HepG2 (cell line): ENCODE results near the gene CD151. TPM values are rescaled to one million over a fixed set of nuclear protein-coding genes. Genes with fewer than 3 reads are reported as not detected.

Experiments
- ARID2 ChIP-seq: sonication (generic); formaldehyde crosslinking; IDR thresholded peaks from 2 replicates; pipeline ENCODE4 v1.8.1; 2022; ENCODE audit warnings: mild to moderate bottlenecking, missing genetic modification reagents, borderline replicate concordance
- ATAD3A ChIP-seq: sonication (generic); formaldehyde crosslinking; IDR thresholded peaks from 2 replicates; pipeline ENCODE4 v1.4.0; 2020; ENCODE audit warnings: missing genetic modification reagents
- CBFB ChIP-seq: sonication (generic); formaldehyde crosslinking; IDR thresholded peaks from 2 replicates; pipeline ENCODE4 v1.4.0; 2020; ENCODE audit warnings: missing genetic modification reagents
- E2F1 ChIP-seq: sonication (generic); formaldehyde crosslinking; IDR thresholded peaks from 2 replicates; pipeline ENCODE4 v1.5.0; 2020; ENCODE audit warnings: missing genetic modification reagents
- GFI1 ChIP-seq: sonication (generic); formaldehyde crosslinking; IDR thresholded peaks from 2 replicates; pipeline ENCODE4 v1.5.0; 2020; ENCODE audit warnings: missing genetic modification reagents, mild to moderate bottlenecking, borderline replicate concordance
- GTF2F1 ChIP-seq: fragments of 150-350 bp; IDR thresholded peaks from 2 replicates; pipeline ENCODE4 v1.6.1; 2014; ENCODE audit warnings: low read length
- MATR3 ChIP-seq: sonication (generic); formaldehyde crosslinking; IDR thresholded peaks from 2 replicates; pipeline ENCODE4 v1.4.0; 2020; ENCODE audit warnings: missing genetic modification reagents
- MBNL3 ChIP-seq: fragments of 250-450 bp; sonication (Bioruptor Pico); conservative IDR thresholded peaks from 2 replicates; pipeline ENCODE4 v1.8.0; 2022; ENCODE audit warnings: mild to moderate bottlenecking, inconsistent platforms
- MTA3 ChIP-seq: sonication (generic); formaldehyde crosslinking; IDR thresholded peaks from 2 replicates; pipeline ENCODE4 v1.4.0; 2020; ENCODE audit warnings: missing genetic modification reagents
- MYPOP ChIP-seq: sonication (generic); formaldehyde crosslinking; IDR thresholded peaks from 2 replicates; pipeline ENCODE4 v1.8.1; 2023; ENCODE audit warnings: mild to moderate bottlenecking, moderate library complexity, missing genetic modification reagents
- NCOA2 ChIP-seq: sonication (generic); formaldehyde crosslinking; IDR thresholded peaks from 2 replicates; pipeline ENCODE4 v1.8.0; 2022; ENCODE audit warnings: inconsistent platforms
- NFIB ChIP-seq: sonication (generic); formaldehyde crosslinking; IDR thresholded peaks from 2 replicates; pipeline ENCODE4 v1.9.0; 2021; ENCODE audit warnings: missing genetic modification reagents, mild to moderate bottlenecking, borderline replicate concordance
- PAWR ChIP-seq: sonication (generic); formaldehyde crosslinking; IDR thresholded peaks from 2 replicates; pipeline ENCODE4 v1.4.0; 2020; ENCODE audit warnings: missing genetic modification reagents, mild to moderate bottlenecking, borderline replicate concordance
- PHF20 ChIP-seq: sonication (generic); formaldehyde crosslinking; IDR thresholded peaks from 2 replicates; pipeline ENCODE4 v1.5.0; 2020; ENCODE audit warnings: mild to moderate bottlenecking, missing genetic modification reagents
- PHF8 ChIP-seq: sonication (generic); formaldehyde crosslinking; IDR thresholded peaks from 2 replicates; pipeline ENCODE4 v1.5.0; 2020; ENCODE audit warnings: missing genetic modification reagents
- RARG ChIP-seq: sonication (generic); formaldehyde crosslinking; IDR thresholded peaks from 2 replicates; pipeline ENCODE4 v1.4.0; 2020; ENCODE audit warnings: low read depth, mild to moderate bottlenecking, missing genetic modification reagents
- SETDB1 ChIP-seq: sonication (generic); formaldehyde crosslinking; IDR thresholded peaks from 2 replicates; pipeline ENCODE4 v1.5.1; 2020; ENCODE audit warnings: missing genetic modification reagents, mild to moderate bottlenecking, borderline replicate concordance
- TEAD2 ChIP-seq: sonication (generic); formaldehyde crosslinking; IDR thresholded peaks from 2 replicates; pipeline ENCODE4 v1.9.0; 2021; ENCODE audit warnings: missing genetic modification reagents
- WIZ ChIP-seq: sonication (generic); formaldehyde crosslinking; IDR thresholded peaks from 2 replicates; pipeline ENCODE4 v1.5.1; 2020; ENCODE audit warnings: mild to moderate bottlenecking, missing genetic modification reagents
- ZBTB37 ChIP-seq: sonication (generic); formaldehyde crosslinking; IDR thresholded peaks from 2 replicates; pipeline ENCODE4 v1.4.0; 2020; ENCODE audit warnings: mild to moderate bottlenecking, missing genetic modification reagents
- ZFP41 ChIP-seq: sonication (generic); formaldehyde crosslinking; IDR thresholded peaks from 2 replicates; pipeline ENCODE4 v1.4.0; 2020; ENCODE audit warnings: mild to moderate bottlenecking, missing genetic modification reagents, borderline replicate concordance
- ZNF274 ChIP-seq: sonication (generic); formaldehyde crosslinking; IDR thresholded peaks from 2 replicates; pipeline ENCODE4 v1.5.1; 2020; ENCODE audit warnings: mild to moderate bottlenecking, missing genetic modification reagents
- ZNF550 ChIP-seq: sonication (generic); formaldehyde crosslinking; IDR thresholded peaks from 2 replicates; pipeline ENCODE4 v1.4.0; 2020; ENCODE audit warnings: mild to moderate bottlenecking, missing genetic modification reagents, borderline replicate concordance
- ZNF563 ChIP-seq: sonication (generic); formaldehyde crosslinking; IDR thresholded peaks from 2 replicates; pipeline ENCODE4 v1.8.0; 2022; ENCODE audit warnings: mild to moderate bottlenecking, moderate library complexity, missing genetic modification reagents
- ZNF737 ChIP-seq: sonication (generic); formaldehyde crosslinking; IDR thresholded peaks from 2 replicates; pipeline ENCODE4 v1.5.0; 2020; ENCODE audit warnings: missing genetic modification reagents, mild to moderate bottlenecking, borderline replicate concordance
- ZNF747 ChIP-seq: sonication (generic); formaldehyde crosslinking; IDR thresholded peaks from 2 replicates; pipeline ENCODE4 v1.8.1; 2023; ENCODE audit warnings: missing genetic modification reagents, mild to moderate bottlenecking, borderline replicate concordance
- ZSCAN30 ChIP-seq: sonication (generic); formaldehyde crosslinking; IDR thresholded peaks from 2 replicates; pipeline ENCODE4 v1.5.0; 2020; ENCODE audit warnings: mild to moderate bottlenecking, missing genetic modification reagents
- ZSCAN31 ChIP-seq: sonication (generic); formaldehyde crosslinking; IDR thresholded peaks from 2 replicates; pipeline ENCODE4 v1.5.0; 2020; ENCODE audit warnings: low read depth, mild to moderate bottlenecking, missing genetic modification reagents
- polyA plus RNA-seq, 8 experiments: library from polyadenylated mRNA; depleted of rRNA in 3 of 8; stranded (reverse) in 7 of 8; unstranded in 1 of 8; fragments of >200 nt; fragmentation: Illumina TruSeq in 4 of 8; extraction: Trizol in 4 of 8; gene quantifications; 2 replicates each; pipeline versions ENCODE4 v1.2.1 to v1.2.3, GENCODE V29; 2011 to 2016; ENCODE audit warnings: low read depth in 4 of 8, missing spikeins in 1 of 8, mixed read lengths in 1 of 8; ENCODE audit not compliant: insufficient read depth in 1 of 8
- total RNA-seq, 5 experiments: library from RNA; depleted of rRNA; stranded (reverse); fragments of >200 nt; fragmentation: Illumina TruSeq; extraction: Trizol; gene quantifications; 2 replicates each; pipeline ENCODE4 v1.2.3, GENCODE V29; 2016; ENCODE audit warnings: low read depth in 1 of 5

The CD151 gene
- total and polyA plus RNA-seq, 2 of the 13 experiments (the other 11 are each of a cell fraction or from before 2014, with no cell fraction given), result 125 to 197 TPM

- no peak for TF ChIP-seq SETDB1 (CRISPR knock-in tag)
- no peak for TF ChIP-seq ZSCAN30 (CRISPR knock-in tag)
- TF ChIP-seq ZNF550 (CRISPR knock-in tag), result no peak
- 0 out of 2 replicates have a peak, but pooled peaks have one; percentile 35 for TF ChIP-seq PAWR (CRISPR knock-in tag)
- TF ChIP-seq ATAD3A (CRISPR knock-in tag), result no peak
- TF ChIP-seq GTF2F1, result no peak
- peak; percentile 19; the same call in 1 of the 2 replicates for TF ChIP-seq NCOA2 (CRISPR knock-in tag)
- peak; percentile 79; the same call in 1 of the 2 replicates for TF ChIP-seq CBFB (CRISPR knock-in tag)
- TF ChIP-seq WIZ (CRISPR knock-in tag), result no peak
- peak; percentile 79 for TF ChIP-seq ZSCAN31 (CRISPR knock-in tag)
- TF ChIP-seq MTA3, result no peak
- TF ChIP-seq MBNL3 (CRISPR knock-in tag), result no peak
- no peak for TF ChIP-seq RARG (CRISPR knock-in tag)
- no peak for TF ChIP-seq NFIB
- no peak for TF ChIP-seq GFI1 (CRISPR knock-in tag)
- TF ChIP-seq E2F1 (CRISPR knock-in tag), result no peak
- 0 out of 2 replicates have a peak, but pooled peaks have one; percentile 30 for TF ChIP-seq PHF20 (CRISPR knock-in tag)
- TF ChIP-seq ZNF747 (CRISPR knock-in tag), result peak; percentile 75; the same call in 1 of the 2 replicates
- TF ChIP-seq PHF8, result no peak
- no peak for TF ChIP-seq MATR3 (CRISPR knock-in tag)
- peak; percentile 39; the same call in 1 of the 2 replicates for TF ChIP-seq ZNF563 (CRISPR knock-in tag)
- no peak for TF ChIP-seq ZNF274 (CRISPR knock-in tag)
- no peak for TF ChIP-seq ZNF737 (CRISPR knock-in tag)
- no peak for TF ChIP-seq ZBTB37 (CRISPR knock-in tag)
- TF ChIP-seq TEAD2 (CRISPR knock-in tag), result no peak
- TF ChIP-seq ARID2 (CRISPR knock-in tag), result no peak
- TF ChIP-seq ZFP41 (CRISPR knock-in tag), result 0 out of 2 replicates have a peak, but pooled peaks have one; percentile 66
- TF ChIP-seq MYPOP (CRISPR knock-in tag), result peak; percentile 61; the same call in 1 of the 2 replicates
Measured at GRCh38 chr11:838441-839279, 5.9 kb downstream of the CD151 start (continued).
